ENCODE results near the gene PCCA. TPM values are rescaled to one million over a fixed set of nuclear protein-coding genes. Genes with fewer than 3 reads are reported as not detected.

Gene PCCA
- total and polyA plus RNA-seq, 2 of the 13 experiments (the other 11 are each of a cell fraction or from before 2014, with no cell fraction given): 15.0 to 32.2 TPM

- TF ChIP-seq ZNF879 (CRISPR knock-in tag; IDR thresholded peaks at IDR 0.05): no peak
- TF ChIP-seq ZNF563 (CRISPR knock-in tag; IDR thresholded peaks at IDR 0.05): no peak
- no peak for TF ChIP-seq PATZ1 (CRISPR knock-in tag; IDR thresholded peaks at IDR 0.05)
- TF ChIP-seq ZMYM2 (CRISPR knock-in tag; IDR thresholded peaks at IDR 0.05): no peak
- TF ChIP-seq SP5 (CRISPR knock-in tag; IDR thresholded peaks at IDR 0.05; ENCODE audit: borderline replicate concordance, low read depth): no peak
- TF ChIP-seq ARHGAP35 (CRISPR knock-in tag; IDR thresholded peaks at IDR 0.05; ENCODE audit: borderline replicate concordance): no peak
- TF ChIP-seq FOXA3 (CRISPR knock-in tag; IDR thresholded peaks at IDR 0.05): peak; percentile 87
- TF ChIP-seq HNF1B (CRISPR knock-in tag; IDR thresholded peaks at IDR 0.05): no peak
- TF ChIP-seq MATR3 (CRISPR knock-in tag; IDR thresholded peaks at IDR 0.05): no peak
- no peak for TF ChIP-seq ISL2 (CRISPR knock-in tag; IDR thresholded peaks at IDR 0.05)
- no peak for TF ChIP-seq TAF1 (CRISPR knock-in tag; IDR thresholded peaks at IDR 0.05)
- TF ChIP-seq ZNF124 (CRISPR knock-in tag; IDR thresholded peaks at IDR 0.05): no peak
- TF ChIP-seq CEBPG (CRISPR knock-in tag; IDR thresholded peaks at IDR 0.05): 0 out of 2 replicates have a peak, but pooled peaks have one; percentile 27
- TF ChIP-seq MXD3 (CRISPR knock-in tag; IDR thresholded peaks at IDR 0.05): no peak
- no peak for TF ChIP-seq PAF1 (CRISPR knock-in tag; IDR thresholded peaks at IDR 0.05)
- peak; percentile 77; the same call in 1 of the 2 replicates for TF ChIP-seq HMG20A (CRISPR knock-in tag; IDR thresholded peaks at IDR 0.05; ENCODE audit: borderline replicate concordance)
- no peak for TF ChIP-seq MTA3 (CRISPR knock-in tag; IDR thresholded peaks at IDR 0.05)
- no peak for TF ChIP-seq CAMTA2 (CRISPR knock-in tag; IDR thresholded peaks at IDR 0.05; ENCODE audit: borderline replicate concordance)
- TF ChIP-seq PAX8 (CRISPR knock-in tag; IDR thresholded peaks at IDR 0.05; ENCODE audit: borderline replicate concordance): no peak
- TF ChIP-seq MBNL3 (CRISPR knock-in tag; conservative IDR thresholded peaks at IDR 0.05): no peak
- TF ChIP-seq REPIN1 (CRISPR knock-in tag; IDR thresholded peaks at IDR 0.05; ENCODE audit: borderline replicate concordance, low read depth): no peak
- no peak for TF ChIP-seq ZNF577 (CRISPR knock-in tag; IDR thresholded peaks at IDR 0.05; ENCODE audit: borderline replicate concordance, low read depth)
- no peak for TF ChIP-seq TCF12 (IDR thresholded peaks at IDR 0.05)
- no peak for TF ChIP-seq TCF12 (CRISPR knock-in tag; IDR thresholded peaks at IDR 0.05)
- no peak for TF ChIP-seq HCFC1 (IDR thresholded peaks at IDR 0.05; ENCODE audit: low read depth, low read length)
- TF ChIP-seq ZNF17 (CRISPR knock-in tag; IDR thresholded peaks at IDR 0.05): no peak
These were observed 235.0 kb downstream of the PCCA start (continued) for GRCh38 chr13:100323937-100324336.
